GM21576 (cell line): ENCODE data around the gene PLXNA4.
"Not testable (repeated sequence)": the region's sequence is repeated elsewhere in the genome, so short reads cannot be mapped to it uniquely, and the experiment has no call there.

Source experiments
- ATAC-seq: cut with Tn5 transposase; IDR thresholded peaks from one replicate; pipeline ENCODE4 v1.9.1; 2021; ENCODE audit warnings: mild to moderate bottlenecking, moderate library complexity; ENCODE audit not compliant: unreplicated experiment

Gene PLXNA4

GRCh38 chr7:132395361-132395760 is 180.9 kb downstream of the PLXNA4 start:
- ATAC-seq: no peak

GRCh38 chr7:132394283-132395198 is 181.7 kb downstream of the PLXNA4 start:
- no peak for ATAC-seq

- ATAC-seq: no peak
Measured at GRCh38 chr7:132393789-132394261, 182.4 kb downstream of the PLXNA4 start.

- ATAC-seq: no peak
Measured at GRCh38 chr7:132392713-132393112, 183.6 kb downstream of the PLXNA4 start.

GRCh38 chr7:132390705-132391104 is 185.6 kb downstream of the PLXNA4 start:
- ATAC-seq: no peak

GRCh38 chr7:132390049-132390448 is 186.2 kb downstream of the PLXNA4 start:
- ATAC-seq: not testable (repeated sequence)

- ATAC-seq: no peak
Measured at GRCh38 chr7:132388688-132389087, 187.6 kb downstream of the PLXNA4 start.

- no peak for ATAC-seq
Measured at GRCh38 chr7:132387596-132387995, 188.7 kb downstream of the PLXNA4 start.

GRCh38 chr7:132386201-132386681 is 190.0 kb downstream of the PLXNA4 start:
- no peak for ATAC-seq

GRCh38 chr7:132383962-132384361 is 192.3 kb downstream of the PLXNA4 start:
- no peak for ATAC-seq

GRCh38 chr7:132381742-132382472 is 194.4 kb downstream of the PLXNA4 start:
- no peak for ATAC-seq

- no peak for ATAC-seq
Measured at GRCh38 chr7:132380059-132380458, 196.2 kb downstream of the PLXNA4 start.

- ATAC-seq: no peak
Measured at GRCh38 chr7:132379292-132379691, 197.0 kb downstream of the PLXNA4 start.

- ATAC-seq: no peak
Measured at GRCh38 chr7:132377703-132378584, 198.3 kb downstream of the PLXNA4 start.

- no peak for ATAC-seq
Measured at GRCh38 chr7:132377015-132377414, 199.3 kb downstream of the PLXNA4 start.

GRCh38 chr7:132376361-132377013 is 199.8 kb downstream of the PLXNA4 start:
- no peak for ATAC-seq

GRCh38 chr7:132373879-132374278 is 202.4 kb downstream of the PLXNA4 start:
- no peak for ATAC-seq

- no peak for ATAC-seq
Measured at GRCh38 chr7:132373041-132373440, 203.2 kb downstream of the PLXNA4 start.

GRCh38 chr7:132371948-132372347 is 204.3 kb downstream of the PLXNA4 start:
- ATAC-seq: no peak

- ATAC-seq: no peak
Measured at GRCh38 chr7:132368246-132368900, 207.9 kb downstream of the PLXNA4 start.
